Fibroblast of lung (primary cell): Measurements from ENCODE around the gene KBTBD2. TPM values are rescaled to one million over a fixed set of nuclear protein-coding genes. Genes with fewer than 3 reads are reported as not detected.

Experiments used
- DNase-seq, 2 donors: peaks; one replicate each; pipeline versions ENCODE4 v3.0.0 to v3.0.0-alpha.2; 2010; ENCODE audit warnings: low read depth in 2 of 2
- H2AFZ ChIP-seq: 2 replicates; pipeline ENCODE4 v1.5.1; 2012; ENCODE audit warnings: low read length, control low read depth, inconsistent platforms
- H3K27ac ChIP-seq: 2 replicates; pipeline ENCODE4 v1.5.1; 2011; ENCODE audit warnings: low read length, control low read depth; ENCODE audit not compliant: insufficient read depth
- H3K27me3 ChIP-seq: 2 replicates; pipeline ENCODE4 v1.5.1; 2011; ENCODE audit warnings: mild to moderate bottlenecking, low read length; ENCODE audit not compliant: control insufficient read depth, insufficient read depth
- H3K36me3 ChIP-seq: 2 replicates; pipeline ENCODE4 v1.5.1; 2011; ENCODE audit warnings: low read length; ENCODE audit not compliant: control insufficient read depth, insufficient read depth
- H3K4me1 ChIP-seq: 2 replicates; pipeline ENCODE4 v1.5.1; 2011; ENCODE audit warnings: low read length; ENCODE audit not compliant: control insufficient read depth, insufficient read depth; ENCODE audit errors: extremely low read depth
- H3K4me2 ChIP-seq: 2 replicates; pipeline ENCODE4 v1.5.1; 2011; ENCODE audit warnings: low read length, control low read depth; ENCODE audit not compliant: insufficient read depth; ENCODE audit errors: extremely low read depth
- H3K4me3 ChIP-seq, 4 experiments: fragments of 200-600 bp in 1 of 4; sonication (generic) in 1 of 4; replicated peaks in 1 of 4; 2 replicates each; pipeline ENCODE4 v1.5.1; 2011 to 2016; ENCODE audit warnings: low read length in 4 of 4, low read depth in 3 of 4, mild to moderate bottlenecking in 3 of 4, control low read depth in 2 of 4, inconsistent platforms in 1 of 4, mixed read lengths in 1 of 4; ENCODE audit not compliant: insufficient read depth in 1 of 4; ENCODE audit errors: control extremely low read depth in 1 of 4
- H3K79me2 ChIP-seq: 2 replicates; pipeline ENCODE4 v1.5.1; 2012; ENCODE audit warnings: mild to moderate bottlenecking, low read length, inconsistent platforms; ENCODE audit not compliant: control insufficient read depth, insufficient read depth
- H3K9ac ChIP-seq: 2 replicates; pipeline ENCODE4 v1.5.1; 2011; ENCODE audit warnings: mild to moderate bottlenecking, low read length, control low read depth; ENCODE audit not compliant: insufficient read depth
- H3K9me3 ChIP-seq: 2 replicates; pipeline ENCODE4 v1.5.1; 2012; ENCODE audit warnings: low read depth, low read length; ENCODE audit not compliant: control insufficient read depth, insufficient read depth
- H4K20me1 ChIP-seq: 2 replicates; pipeline ENCODE4 v1.5.1; 2011; ENCODE audit warnings: low read length; ENCODE audit not compliant: control insufficient read depth, insufficient read depth; ENCODE audit errors: extremely low read depth
- CTCF ChIP-seq, 2 donors: IDR thresholded peaks in 1 of 2; conservative IDR thresholded peaks in 1 of 2; 1 replicate in 1 of 2; 2 replicates in 1 of 2; pipeline ENCODE4 v1.5.1; 2011 to 2012; ENCODE audit warnings: low read length in 2 of 2, control low read depth in 1 of 2, inconsistent platforms in 1 of 2, low read depth in 1 of 2, mild to moderate bottlenecking in 1 of 2
- EZH2 ChIP-seq: IDR thresholded peaks from 2 replicates; pipeline ENCODE4 v1.5.1; 2012; ENCODE audit warnings: low read length, control low read depth, mild to moderate bottlenecking; ENCODE audit errors: missing control alignments
- polyA plus RNA-seq, 2 donors: library from polyadenylated mRNA; depleted of rRNA in 1 of 2; stranded (reverse) in 1 of 2; unstranded in 1 of 2; fragments of >200 nt; gene quantifications; 2 replicates each; pipeline ENCODE4 v1.2.1, GENCODE V29; 2011 to 2012; ENCODE audit warnings: missing spikeins in 1 of 2
- total RNA-seq: library from RNA; depleted of rRNA; stranded (reverse); fragments of >200 nt; gene quantifications from 2 replicates; pipeline ENCODE4 v1.2.1, GENCODE V29; 2014

The KBTBD2 gene
- total and polyA plus RNA-seq, 2 donors (not counting 1 experiment from before 2014, with no cell fraction given): 26.7 to 29.2 TPM

GRCh38 chr7:32872421-32872820, 19.1 kb downstream of the KBTBD2 start:
- H3K4me1 ChIP-seq: no peaks in the 10 kb centered on the region
- H3K36me3 ChIP-seq: peaks cover 7% of the 10 kb centered on the region
- H3K27ac ChIP-seq: no peak overlapping the region
- no peak for DNase-seq
- no peak overlapping the region for H2AFZ ChIP-seq
- H3K4me2 ChIP-seq: no peak overlapping the region
- no peak overlapping the region for H3K4me3 ChIP-seq
- no peak overlapping the region for H3K9ac ChIP-seq
- H3K79me2 ChIP-seq: peaks cover 21% of the 10 kb centered on the region
- H3K9me3 ChIP-seq: no peaks in the 10 kb centered on the region
- H3K27me3 ChIP-seq: no peaks in the 10 kb centered on the region
- H4K20me1 ChIP-seq: no peaks in the 10 kb centered on the region
- TF ChIP-seq EZH2: no peak
- no peak for TF ChIP-seq CTCF (conservative IDR thresholded peaks at IDR 0.05 in 1 of 2, IDR thresholded peaks at IDR 0.05 in 1 of 2; ENCODE audit: low read depth in 1 of 2, low read length in 2 of 2)

- no peak overlapping the region for H3K4me2 ChIP-seq
- H2AFZ ChIP-seq: no peak overlapping the region
- no peaks in the 10 kb centered on the region for H3K4me1 ChIP-seq
- no peaks in the 10 kb centered on the region for H3K9me3 ChIP-seq
- no peaks in the 10 kb centered on the region for H3K27me3 ChIP-seq
- H4K20me1 ChIP-seq: no peaks in the 10 kb centered on the region
- no peak overlapping the region for H3K4me3 ChIP-seq
- TF ChIP-seq CTCF (conservative IDR thresholded peaks at IDR 0.05 in 1 of 2, IDR thresholded peaks at IDR 0.05 in 1 of 2; ENCODE audit: low read depth in 1 of 2, low read length in 2 of 2) (no peak), EZH2 (no peak)
- no peak for DNase-seq
- peaks cover 7% of the 10 kb centered on the region for H3K36me3 ChIP-seq
- H3K79me2 ChIP-seq: peaks cover 17% of the 10 kb centered on the region
- no peak overlapping the region for H3K27ac ChIP-seq
- H3K9ac ChIP-seq: no peak overlapping the region
These were observed 19.8 kb downstream of the KBTBD2 start for GRCh38 chr7:32871624-32872371.

GRCh38 chr7:32870298-32870697, 21.3 kb downstream of the KBTBD2 start:
- TF ChIP-seq CTCF (conservative IDR thresholded peaks at IDR 0.05 in 1 of 2, IDR thresholded peaks at IDR 0.05 in 1 of 2; ENCODE audit: low read depth in 1 of 2, low read length in 2 of 2) (no peak), EZH2 (no peak)
- Histone ChIP-seq H3K9ac (no peak overlapping the region), H3K9me3 (no peaks in the 10 kb centered on the region), H3K4me3 (no peak overlapping the region), H3K27ac (no peak overlapping the region), H3K4me1 (no peaks in the 10 kb centered on the region), H3K27me3 (no peaks in the 10 kb centered on the region), H2AFZ (no peak overlapping the region), H3K4me2 (no peak overlapping the region), H3K79me2 (peaks cover 11% of the 10 kb centered on the region), H3K36me3 (peaks cover 7% of the 10 kb centered on the region), H4K20me1 (no peaks in the 10 kb centered on the region)
- no peak for DNase-seq
